ENCODE data around the gene VWA8. TPM values are rescaled to one million over a fixed set of nuclear protein-coding genes. Genes with fewer than 3 reads are reported as not detected.

VWA8 gene
- total RNA-seq, 1 donor from 2014 or later, result 15.8 TPM

GRCh38 chr13:42000846-42001245 lies 39.9 kb upstream of the VWA8 start:
- no peak for TF ChIP-seq CTCF (IDR thresholded peaks at IDR 0.05)
- Mint-ChIP-seq H3K9me3 (ENCODE audit: unreplicated experiment) (no peaks in the 10 kb centered on the region), H3K4me3 (ENCODE audit: unreplicated experiment) (no peak overlapping the region), H3K36me3 (ENCODE audit: unreplicated experiment) (no peaks in the 10 kb centered on the region), H3K27me3 (ENCODE audit: unreplicated experiment) (peaks cover 6% of the 10 kb centered on the region), H3K4me1 (ENCODE audit: unreplicated experiment) (peaks cover 4% of the 10 kb centered on the region), H3K27ac (ENCODE audit: unreplicated experiment) (no peak overlapping the region)
- no peak for DNase-seq (ENCODE audit: extremely low spot score, unreplicated experiment)

- Mint-ChIP-seq H3K4me3 (ENCODE audit: unreplicated experiment) (no peak overlapping the region), H3K27ac (ENCODE audit: unreplicated experiment) (no peak overlapping the region), H3K9me3 (ENCODE audit: unreplicated experiment) (no peaks in the 10 kb centered on the region), H3K36me3 (ENCODE audit: unreplicated experiment) (no peaks in the 10 kb centered on the region), H3K27me3 (ENCODE audit: unreplicated experiment) (peaks cover 6% of the 10 kb centered on the region), H3K4me1 (ENCODE audit: unreplicated experiment) (peaks cover 4% of the 10 kb centered on the region)
- DNase-seq (ENCODE audit: extremely low spot score, unreplicated experiment), result no peak
- TF ChIP-seq CTCF (IDR thresholded peaks at IDR 0.05), result no peak
Observed at GRCh38 chr13:41997396-41997795, 36.5 kb upstream of the VWA8 start.

- Mint-ChIP-seq H3K4me3 (ENCODE audit: unreplicated experiment) (no peak overlapping the region), H3K9me3 (ENCODE audit: unreplicated experiment) (no peaks in the 10 kb centered on the region)
Observed at GRCh38 chr13:41995946-41996345, 35.0 kb upstream of the VWA8 start.

GRCh38 chr13:41995336-41995735 lies 34.4 kb upstream of the VWA8 start:
- no peaks in the 10 kb centered on the region for H3K4me1 Mint-ChIP-seq (ENCODE audit: unreplicated experiment)
- no peak overlapping the region for H3K4me3 Mint-ChIP-seq (ENCODE audit: unreplicated experiment)
- no peaks in the 10 kb centered on the region for H3K9me3 Mint-ChIP-seq (ENCODE audit: unreplicated experiment)
- no peaks in the 10 kb centered on the region for H3K36me3 Mint-ChIP-seq (ENCODE audit: unreplicated experiment)
- DNase-seq (ENCODE audit: extremely low spot score, unreplicated experiment), result no peak
- H3K27me3 Mint-ChIP-seq (ENCODE audit: unreplicated experiment), result peaks cover 6% of the 10 kb centered on the region
- no peak overlapping the region for H3K27ac Mint-ChIP-seq (ENCODE audit: unreplicated experiment)
- TF ChIP-seq CTCF (IDR thresholded peaks at IDR 0.05), result no peak

More at GRCh38 chr13:41995946-41996345, 35.0 kb upstream of the VWA8 start:
- no peak for DNase-seq (ENCODE audit: extremely low spot score, unreplicated experiment)
- peaks cover 6% of the 10 kb centered on the region for H3K27me3 Mint-ChIP-seq (ENCODE audit: unreplicated experiment)
- H3K4me1 Mint-ChIP-seq (ENCODE audit: unreplicated experiment), result no peaks in the 10 kb centered on the region
- no peak for TF ChIP-seq CTCF (IDR thresholded peaks at IDR 0.05)
- no peaks in the 10 kb centered on the region for H3K36me3 Mint-ChIP-seq (ENCODE audit: unreplicated experiment)
- no peak overlapping the region for H3K27ac Mint-ChIP-seq (ENCODE audit: unreplicated experiment)

- no peak for TF ChIP-seq CTCF (IDR thresholded peaks at IDR 0.05)
- Mint-ChIP-seq H3K36me3 (ENCODE audit: unreplicated experiment) (no peaks in the 10 kb centered on the region), H3K27me3 (ENCODE audit: unreplicated experiment) (peaks cover 4% of the 10 kb centered on the region), H3K4me1 (ENCODE audit: unreplicated experiment) (no peaks in the 10 kb centered on the region), H3K4me3 (ENCODE audit: unreplicated experiment) (no peak overlapping the region), H3K9me3 (ENCODE audit: unreplicated experiment) (no peaks in the 10 kb centered on the region), H3K27ac (ENCODE audit: unreplicated experiment) (no peak overlapping the region)
- DNase-seq (ENCODE audit: extremely low spot score, unreplicated experiment), result no peak
Observed at GRCh38 chr13:41994696-41995095, 33.8 kb upstream of the VWA8 start.
